Stimulated activated CD8-positive, alpha-beta memory T cell treated with anti-CD3 and anti-CD28 coated beads, Interleukin-4, amount 100 ng/mL, for 24 hours (primary cell): ENCODE measurements around the gene PIMREG.

Source experiments
- DNase-seq: peaks from one replicate; pipeline ENCODE4 v3.0.0-alpha.2; 2020; ENCODE audit warnings: low read depth

PIMREG gene

DNA sequence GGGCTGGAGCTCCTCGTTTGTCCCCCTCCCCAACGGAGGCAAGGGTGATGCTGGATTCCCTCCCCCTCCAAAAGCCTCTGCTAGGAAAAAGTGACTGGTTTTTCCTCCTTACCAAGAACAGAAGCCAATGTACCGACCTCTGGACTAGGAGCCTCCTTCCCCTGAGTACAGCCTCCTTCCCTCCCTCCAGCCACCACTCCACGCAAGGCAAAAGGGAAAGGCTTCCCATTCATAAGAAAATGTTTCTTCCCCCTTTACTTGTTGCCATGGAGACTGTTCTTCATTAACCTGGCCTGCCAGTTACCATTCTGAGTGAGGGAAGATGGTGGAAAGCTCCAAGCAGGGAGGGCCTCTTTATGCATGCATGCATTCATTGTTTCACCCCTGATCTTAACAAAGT lies 4.3 kb upstream of the PIMREG start:
- no peak for DNase-seq

DNA sequence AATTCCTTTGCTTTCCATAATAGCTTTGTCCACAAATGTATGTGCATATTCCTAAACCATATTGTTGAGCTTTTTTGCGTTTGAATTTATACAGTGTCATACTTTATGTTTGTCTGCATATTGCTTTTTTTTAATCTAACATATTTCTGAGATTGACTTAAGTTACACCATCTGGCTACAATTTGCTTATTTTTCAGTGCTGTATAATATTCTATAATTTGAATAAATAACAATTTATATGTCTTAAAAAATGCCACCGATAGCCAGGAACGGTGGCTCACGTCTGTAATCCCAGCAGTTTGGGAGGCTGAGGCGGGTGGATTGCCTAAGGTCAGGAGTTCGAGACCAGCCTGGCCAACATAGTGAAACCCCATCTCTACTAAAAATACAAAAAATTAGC lies 1.5 kb upstream of the PIMREG start:
- no peak for DNase-seq

DNA sequence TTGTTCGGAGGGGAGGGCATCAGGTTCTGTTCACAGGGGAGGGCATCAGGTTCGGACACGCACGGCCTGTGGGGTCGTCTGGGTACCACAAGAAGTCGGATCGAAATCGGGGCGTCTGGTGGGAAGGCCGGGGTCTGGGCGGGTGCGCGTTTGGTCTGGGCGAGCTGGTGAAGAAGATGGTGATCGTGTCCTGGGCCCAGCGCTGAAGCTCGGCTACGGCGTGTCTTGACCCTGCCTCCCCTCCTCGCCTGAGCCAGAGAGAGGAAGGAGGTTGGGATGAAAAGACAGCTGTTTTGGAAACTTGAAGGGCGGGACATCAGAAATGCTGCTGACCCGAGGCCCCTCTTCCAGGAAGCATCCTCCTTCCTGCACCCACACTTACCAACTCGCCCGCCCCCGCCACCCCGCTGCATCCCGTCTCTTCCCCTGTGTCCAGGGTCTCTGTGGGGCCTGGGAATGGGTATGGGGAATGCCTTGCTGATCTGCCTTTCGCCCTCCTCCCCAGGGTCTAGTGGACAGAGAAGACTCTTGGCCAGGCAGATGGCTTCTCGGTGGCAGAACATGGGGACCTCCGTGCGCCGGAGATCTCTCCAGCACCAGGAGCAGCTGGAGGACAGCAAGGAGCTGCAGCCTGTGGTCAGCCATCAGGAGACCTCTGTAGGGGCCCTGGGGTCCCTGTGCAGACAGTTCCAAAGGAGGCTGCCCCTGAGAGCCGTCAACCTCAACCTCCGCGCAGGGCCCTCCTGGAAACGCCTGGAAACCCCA lies 498 bp downstream of the PIMREG start:
- no peak for DNase-seq

DNA sequence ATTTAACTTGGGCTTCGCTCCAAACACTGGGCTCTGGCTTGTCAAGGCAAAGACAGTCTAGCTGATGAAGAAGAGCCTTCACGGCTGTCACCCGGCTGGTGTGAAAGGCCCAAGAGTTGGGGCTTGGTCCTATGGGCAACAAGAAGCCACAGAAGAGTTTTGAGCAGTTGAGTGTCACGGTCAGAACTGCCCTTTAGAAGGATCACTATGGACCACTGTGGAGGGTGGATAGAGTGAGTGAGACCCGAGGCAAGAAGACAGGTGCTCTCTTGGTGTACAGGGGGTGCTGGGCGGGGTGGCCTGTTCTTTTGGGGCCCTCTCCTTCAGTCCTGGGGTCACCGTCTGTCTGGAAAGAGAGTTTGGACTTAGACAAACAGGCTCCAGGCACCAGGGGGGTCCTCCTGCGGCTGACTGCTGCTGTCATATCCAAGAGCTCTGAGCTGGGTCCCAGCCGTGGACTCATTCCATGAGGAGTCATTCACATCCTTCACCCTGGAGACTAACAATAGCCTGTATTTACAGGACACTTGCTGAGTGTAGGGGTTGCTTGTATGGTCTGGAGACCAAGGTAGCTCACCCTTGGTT lies 2.4 kb downstream of the PIMREG start:
- DNase-seq = no peak

DNA sequence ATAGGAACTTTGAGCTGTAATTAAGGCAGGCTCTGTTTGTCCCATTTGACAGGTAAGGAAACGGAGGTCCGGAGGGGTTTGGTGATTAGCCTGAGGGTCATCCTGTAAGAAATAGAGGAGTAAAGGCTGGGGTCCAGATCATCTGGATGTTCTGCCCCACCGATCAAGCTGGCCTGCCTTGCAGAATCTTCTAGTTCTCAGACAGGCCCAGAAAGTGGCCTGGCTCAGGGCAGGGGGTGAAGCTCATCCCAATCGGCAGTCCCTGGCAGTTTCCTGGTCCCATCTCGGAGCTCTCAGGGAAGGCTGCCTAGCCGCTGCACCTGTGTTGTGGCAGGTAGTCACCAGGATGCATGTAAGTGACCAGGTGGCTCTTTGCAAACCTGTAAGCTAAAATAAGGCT lies 4.2 kb downstream of the PIMREG start:
- DNase-seq = no peak

DNA sequence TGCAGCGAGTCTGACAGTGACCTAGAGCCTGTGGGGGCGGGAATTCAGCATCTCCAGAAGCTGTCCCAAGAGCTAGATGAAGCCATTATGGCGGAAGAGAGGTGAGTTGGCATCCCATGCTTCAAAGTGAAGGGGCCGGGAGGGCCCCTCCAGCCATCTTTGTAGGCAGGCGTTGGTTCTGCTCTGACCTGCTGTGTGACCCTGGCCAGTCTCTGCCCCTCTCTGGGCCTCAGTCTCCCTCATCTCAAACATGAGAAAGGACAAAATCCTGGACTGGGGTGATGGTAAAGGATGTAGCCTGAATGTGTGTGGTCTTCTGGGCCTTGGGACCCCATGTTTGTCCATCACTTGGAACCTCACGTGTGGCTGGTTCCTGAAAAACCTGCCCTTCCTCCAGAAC lies 5.1 kb downstream of the PIMREG start:
- DNase-seq = no peak

DNA sequence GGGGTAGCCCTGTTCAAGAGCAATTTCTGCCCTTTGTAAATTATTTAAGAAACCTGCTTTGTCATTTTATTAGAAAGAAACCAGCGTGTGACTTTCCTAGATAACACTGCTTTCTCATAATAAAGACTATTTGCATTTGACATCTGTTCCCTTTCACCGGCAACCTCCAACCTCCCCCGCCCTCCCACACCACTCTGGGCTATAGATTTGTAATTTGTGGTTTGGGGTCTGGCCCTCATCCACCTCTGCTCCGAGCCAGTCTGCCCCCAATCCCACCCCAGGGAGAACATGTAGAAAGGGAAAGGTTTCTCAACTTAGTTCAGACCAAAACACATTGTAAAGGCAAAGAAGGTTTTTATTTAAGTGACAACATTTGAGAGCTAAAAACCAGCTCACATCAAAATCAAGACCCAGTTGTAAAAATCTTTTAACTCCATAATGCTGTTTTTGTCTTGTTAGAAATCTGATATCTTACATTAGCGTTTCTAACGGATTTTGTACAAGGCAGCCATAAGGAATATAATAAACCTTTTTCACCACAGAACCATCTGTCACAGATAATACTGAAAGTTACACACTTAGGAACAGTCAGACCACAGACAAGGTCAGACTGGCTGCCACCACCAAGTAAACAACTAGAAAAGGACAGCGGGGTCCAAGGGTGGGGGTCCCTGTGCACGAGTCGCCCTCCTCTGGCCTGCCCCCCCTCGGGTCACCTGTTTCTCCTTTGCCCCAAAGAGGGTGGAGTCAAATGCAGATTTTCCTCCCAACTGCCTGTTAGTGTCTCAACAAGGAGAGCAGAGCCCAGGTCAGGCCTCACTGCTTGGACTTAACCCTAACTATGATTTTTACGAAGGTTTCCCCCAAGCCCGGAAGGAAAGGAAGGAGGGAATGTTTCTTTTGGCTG lies 6.9 kb downstream of the PIMREG start:
- DNase-seq = no peak

DNA sequence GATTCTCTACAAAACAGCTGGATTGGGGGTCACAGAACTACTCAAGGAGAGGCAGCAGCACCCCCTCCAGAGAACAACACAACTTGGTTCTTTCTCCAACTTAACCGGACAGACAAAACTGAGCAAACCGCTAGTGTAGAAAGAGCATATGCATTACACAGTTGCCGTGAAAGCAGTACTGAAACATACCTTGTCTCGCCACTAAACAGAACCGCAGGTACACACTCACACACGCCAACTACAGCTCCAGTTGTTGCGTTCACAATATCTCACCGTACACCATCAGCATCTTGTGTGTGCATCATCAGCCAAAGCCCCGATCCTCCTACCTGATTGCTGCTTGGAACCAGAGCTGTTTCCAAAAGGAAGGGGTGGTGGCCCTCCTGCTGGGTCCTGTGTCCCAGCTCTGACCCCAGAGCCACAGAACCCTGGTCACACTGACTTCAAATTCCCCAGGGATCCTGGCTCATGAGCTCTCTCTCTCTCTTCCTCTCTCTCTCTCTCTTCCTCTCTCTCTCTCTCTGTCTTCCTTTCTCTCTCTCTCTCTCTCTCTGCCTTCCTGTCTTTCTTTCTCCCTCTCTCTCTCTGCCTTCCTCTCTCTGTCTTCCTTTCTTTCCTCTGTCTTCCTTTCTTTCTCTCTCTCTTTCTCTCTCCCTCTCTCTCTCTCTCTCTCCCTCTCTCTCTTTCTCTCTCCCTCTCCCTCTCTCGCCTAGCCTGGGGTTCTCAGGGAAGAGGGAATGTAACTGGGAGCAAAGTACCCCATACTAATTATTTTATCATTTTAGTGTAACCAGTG lies 8.4 kb downstream of the PIMREG start:
- no peak for DNase-seq

DNA sequence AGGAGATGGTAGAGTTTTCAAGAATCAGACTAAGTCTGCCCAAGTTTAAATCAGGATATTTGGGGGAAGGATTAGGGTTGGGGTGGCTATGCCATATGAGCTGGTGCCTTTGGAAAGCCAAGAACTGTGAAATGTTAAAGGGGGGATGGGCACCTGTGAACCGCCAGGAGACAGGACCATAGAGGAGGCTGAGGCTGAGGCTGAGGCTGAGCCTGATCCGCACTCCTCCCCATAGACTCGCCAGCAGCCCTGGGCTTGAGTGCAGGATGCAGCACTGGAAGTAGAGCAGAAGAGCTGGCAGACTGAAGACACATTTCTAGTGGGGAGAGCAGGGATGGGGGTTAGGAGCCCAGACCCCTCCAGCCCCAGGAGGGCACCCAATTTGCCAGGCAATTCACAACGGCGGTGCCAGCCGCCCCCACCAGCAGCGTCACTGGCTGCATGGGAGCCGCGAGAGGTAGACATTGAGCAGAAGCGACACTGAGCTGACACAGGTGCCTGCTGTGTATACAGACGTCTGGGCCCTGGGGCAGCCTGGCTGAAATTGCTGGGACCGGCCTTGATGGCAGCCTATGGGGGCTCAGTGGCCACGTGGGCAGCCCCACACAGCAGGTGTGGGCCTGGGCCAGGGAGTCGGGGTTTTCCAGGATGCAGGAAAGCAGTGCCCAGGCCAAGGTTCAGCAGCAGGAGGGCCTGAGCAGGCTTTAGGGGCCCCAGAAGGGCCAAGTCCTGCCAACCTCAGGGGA lies 9.2 kb downstream of the PIMREG start:
- DNase-seq = no peak

DNA sequence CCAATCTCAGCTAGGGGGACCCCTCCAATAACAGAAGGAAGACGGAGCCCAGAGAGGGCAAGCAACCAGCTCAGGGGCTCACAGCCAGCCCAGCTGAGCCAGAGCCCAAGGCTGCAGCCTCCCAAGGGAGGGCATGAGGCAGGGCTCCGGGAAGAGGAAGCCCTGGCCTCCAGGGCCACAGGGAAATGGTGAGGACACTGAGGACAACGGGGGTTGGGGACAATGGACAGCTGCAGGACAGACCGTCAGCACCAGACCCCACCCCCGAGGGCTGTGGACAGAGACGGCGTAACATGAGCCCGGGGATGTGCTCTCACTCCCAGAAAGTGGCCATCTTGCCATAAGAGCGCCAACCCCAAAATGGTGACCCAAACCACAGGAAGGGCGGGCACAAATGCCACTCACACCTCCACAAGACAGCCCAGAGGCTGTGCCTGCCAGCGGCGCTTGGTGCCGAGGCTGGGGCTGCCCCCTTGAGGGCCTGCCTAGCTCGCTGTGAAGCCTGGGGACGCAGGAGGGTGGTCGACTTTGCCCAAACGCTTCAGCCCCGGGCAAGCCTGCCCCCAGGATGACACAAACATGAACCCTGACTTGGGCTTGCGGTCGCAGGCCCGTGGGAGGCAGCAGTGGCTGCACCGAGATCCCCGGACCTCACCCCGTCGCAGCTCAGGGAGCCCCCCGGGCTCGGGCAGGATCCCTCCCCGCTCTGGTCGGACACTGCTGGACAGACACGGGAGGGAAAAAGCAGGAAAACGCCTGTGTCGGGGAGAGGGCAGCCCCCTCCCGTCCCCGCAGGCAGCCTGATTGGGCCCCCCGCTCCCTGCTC lies 10.5 kb downstream of the PIMREG start:
- no peak for DNase-seq

DNA sequence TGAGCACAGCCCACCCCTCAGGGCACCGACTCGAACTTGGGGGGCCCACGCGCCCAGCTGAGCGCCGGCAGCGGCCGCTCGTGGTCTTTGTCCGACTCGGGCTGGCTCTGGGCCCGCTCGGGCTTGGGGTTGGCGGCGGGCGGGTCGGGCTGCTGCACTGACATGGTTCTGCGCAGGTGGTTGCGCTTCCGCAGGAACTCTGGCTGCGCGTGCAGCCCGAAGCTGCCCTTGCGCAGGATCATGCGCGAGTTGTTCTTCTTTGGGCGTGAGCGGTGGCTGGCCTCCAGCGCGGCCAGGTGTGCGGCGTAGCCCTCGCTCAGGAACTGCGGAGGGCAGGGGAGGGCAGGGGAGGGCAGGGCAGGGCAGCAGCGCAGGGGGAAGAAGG lies 11.1 kb downstream of the PIMREG start:
- no peak for DNase-seq

DNA sequence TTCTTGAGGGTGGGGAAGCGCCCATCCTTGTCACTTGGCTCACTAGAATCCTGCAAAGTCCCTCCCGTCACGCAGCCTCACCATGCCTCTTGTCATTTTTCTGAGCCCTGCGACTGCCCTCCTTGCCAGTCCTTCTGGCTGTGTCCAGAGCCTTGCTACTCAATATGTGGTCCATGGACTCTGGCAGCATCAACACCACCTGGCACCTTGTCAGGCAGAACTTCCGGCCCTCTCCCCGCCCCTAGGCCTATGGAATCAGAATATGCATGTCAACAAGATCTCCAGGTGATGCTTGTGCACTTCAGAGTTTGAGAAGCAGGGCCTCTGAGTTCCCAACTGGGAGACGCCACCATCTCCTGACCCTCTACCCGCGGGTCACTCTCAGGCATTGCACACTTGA lies 12.1 kb downstream of the PIMREG start:
- DNase-seq = no peak

DNA sequence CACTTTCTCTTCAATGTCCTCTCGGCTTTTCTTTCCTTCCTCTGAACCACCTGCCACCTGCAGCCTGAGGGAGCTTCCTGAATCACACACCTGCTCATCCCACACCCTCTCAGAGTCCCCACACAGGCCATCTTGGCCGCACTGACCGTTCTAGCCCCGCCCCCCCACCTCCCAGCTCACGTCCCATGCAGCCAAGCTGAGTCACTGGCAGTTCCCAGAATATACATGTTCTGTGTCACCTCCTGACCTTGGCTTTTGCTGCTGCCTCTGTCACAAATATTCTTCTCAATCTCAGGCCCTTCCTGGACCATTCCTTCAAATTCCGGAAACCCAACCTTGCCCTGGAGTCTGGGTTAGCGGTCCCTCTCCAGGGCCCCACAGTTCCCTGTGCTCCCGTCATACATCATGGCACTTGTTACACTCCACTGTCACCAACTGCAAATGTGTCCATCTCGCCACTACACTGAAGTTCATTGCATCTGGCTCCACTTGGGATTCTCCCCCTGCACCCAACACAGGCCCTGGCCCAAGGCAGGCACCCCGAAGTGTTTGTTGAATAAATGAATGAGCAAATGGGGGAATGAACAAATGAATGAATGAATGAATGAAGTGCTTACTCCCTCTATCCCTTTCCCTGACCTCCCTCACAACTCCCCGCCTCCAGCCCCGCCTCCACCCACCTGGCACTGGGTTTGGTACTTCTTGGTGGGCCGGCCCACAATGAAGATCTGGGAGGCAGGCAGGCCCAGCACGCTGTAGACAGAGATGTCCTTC lies 12.8 kb downstream of the PIMREG start:
- DNase-seq = no peak

DNA sequence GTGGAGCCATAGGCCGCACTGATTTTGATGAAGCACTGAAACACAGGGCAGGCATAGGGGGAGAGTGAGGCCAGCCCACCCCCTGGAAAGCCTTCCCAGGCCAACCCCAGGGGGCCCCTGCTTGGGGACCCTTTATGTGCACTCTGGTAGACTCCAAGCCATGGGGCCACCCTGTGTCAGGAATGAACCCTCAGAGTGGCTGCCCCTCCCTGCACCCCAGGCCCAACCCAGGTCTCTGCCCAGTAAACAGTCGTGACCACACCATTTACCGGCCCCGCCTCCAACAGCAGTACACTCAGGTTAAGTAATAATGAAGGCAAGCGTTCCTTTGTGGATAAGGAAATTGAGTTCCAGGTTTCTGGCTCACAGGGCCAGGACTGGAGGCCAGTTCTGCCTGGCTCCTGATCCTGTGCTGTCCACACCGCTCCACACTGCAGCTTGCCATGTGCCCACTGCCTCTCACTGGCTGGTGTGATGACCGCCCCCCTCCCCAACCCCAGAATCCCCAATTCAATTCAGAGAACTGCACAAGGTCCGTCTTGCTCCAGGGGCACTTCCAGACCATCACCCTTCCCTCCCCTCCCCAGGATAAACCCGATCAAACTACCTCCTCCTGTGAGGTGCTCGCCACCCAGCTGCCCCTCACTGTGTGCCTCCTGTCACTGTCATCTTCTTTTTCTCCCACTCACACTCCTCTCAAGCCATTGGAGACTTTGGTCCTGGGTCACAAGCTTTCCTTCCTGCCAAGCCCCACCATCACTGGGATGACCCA lies 13.6 kb downstream of the PIMREG start:
- DNase-seq = no peak

DNA sequence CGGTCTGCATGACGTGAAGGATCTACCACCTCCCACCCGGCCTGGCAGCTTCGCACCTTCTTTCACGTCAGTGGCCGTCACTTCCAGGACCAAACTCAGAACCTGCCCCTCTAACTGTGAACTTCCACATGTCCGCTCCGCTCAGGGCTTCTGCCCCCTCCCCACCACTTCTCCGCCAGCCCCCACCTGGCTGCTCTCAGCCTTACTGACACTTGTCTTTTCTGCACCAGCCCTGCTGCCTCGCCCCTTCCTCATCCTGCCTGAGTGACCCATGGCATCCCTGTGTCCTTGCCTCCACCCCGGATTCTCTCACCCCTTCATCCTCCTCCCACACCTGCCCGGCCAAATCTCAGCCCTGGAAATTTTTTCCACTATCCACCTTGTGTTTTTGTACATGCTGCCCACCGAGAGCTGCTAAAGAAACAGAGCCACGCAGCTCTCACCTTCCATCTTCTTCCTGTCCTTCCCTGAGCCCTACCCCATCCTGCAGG lies 14.2 kb downstream of the PIMREG start:
- no peak for DNase-seq

DNA sequence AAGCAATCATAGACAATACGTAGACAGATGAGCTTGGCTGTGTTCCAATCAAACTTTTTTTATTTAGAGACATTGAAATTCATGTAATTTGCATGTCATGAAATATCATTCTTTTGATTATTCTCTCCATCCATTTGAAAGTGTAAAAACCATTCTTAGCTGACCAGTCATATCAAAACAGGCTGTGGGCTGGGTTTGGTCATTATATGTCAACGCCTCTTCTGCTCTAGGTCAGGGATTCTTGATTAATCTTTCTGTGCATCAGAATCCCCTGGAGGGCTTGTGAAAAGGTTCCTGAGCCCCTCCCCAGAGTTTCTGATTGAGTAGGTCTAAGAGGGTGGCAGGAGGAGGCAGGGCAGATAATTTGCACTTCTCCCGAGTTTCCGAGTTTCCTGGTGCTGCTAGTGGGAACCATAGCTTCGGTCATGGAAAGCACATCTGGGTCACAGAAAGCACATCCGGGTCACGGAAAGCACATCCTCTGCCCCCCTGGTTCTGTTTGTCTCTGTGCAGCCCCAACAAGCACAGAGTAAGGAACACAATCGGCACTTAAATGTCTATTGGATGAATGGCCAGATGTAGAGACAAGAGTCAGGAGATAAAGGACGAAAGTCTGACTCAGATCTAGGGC lies 16.4 kb downstream of the PIMREG start:
- DNase-seq = no peak

DNA sequence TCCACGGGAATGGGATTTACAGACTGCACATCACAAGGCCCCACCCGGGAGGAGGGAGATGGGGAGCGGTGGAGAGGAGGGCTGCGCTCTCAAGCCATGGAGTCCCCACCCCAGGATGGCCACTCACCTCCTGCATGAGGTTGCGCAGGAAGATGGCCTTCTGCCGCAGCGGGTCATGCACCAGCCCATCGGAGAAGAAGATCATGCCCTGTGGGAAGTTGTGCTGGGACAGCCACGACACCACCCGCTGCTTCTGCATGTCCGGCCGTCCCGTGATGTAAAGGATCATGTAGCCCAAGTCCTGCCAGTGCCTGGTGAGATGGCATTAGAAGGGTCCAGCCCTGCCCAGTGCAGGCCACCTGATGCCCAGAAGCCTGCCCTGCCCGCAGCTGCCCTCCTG lies 17.0 kb downstream of the PIMREG start:
- no peak for DNase-seq

DNA sequence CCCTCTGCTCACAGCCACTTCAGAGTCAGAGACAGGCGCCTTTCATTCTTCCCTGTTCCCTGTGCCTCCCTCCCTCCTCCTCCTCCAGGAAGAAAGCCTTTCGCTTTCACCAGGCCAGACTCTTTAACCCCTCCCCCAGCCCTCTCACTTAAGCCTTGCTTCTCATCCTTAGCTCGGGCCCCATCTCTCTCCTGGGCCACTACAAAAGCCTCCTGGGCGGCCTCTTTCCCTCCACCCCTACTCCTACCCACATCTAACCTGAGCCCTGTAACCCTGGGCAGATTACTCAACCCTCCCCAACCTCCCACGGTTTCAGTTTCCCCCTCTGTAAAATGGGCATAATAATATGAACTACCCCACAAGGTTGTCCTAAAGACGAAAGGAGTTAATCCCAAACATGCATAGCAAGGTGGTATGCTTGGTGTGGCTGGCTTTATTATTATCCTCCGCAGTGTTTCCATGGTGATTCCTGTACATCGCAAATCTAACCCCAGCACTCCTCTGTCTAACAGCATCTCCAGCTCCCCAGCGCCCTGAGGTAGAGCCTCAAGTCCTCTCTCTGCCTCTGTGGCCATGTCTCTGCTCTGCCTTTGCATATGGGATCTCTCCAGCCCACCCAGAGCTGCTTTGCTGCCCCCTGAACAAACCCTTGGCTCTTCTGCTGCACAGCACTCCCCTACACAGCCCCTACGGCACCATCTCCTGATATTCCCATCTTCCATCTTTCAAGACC lies 17.7 kb downstream of the PIMREG start:
- DNase-seq = no peak
